Stimulated activated CD4-positive, alpha-beta T cell treated with anti-CD3 and anti-CD28 coated beads, Interleukin-2, amount 100 ng/mL, for 4 hours (primary cell): Measurements from ENCODE around the gene PROK1.
"Not testable (repeated sequence)": the region's sequence is repeated elsewhere in the genome, so short reads cannot be mapped to it uniquely, and the experiment has no call there.

Source experiments
- DNase-seq: peaks from one replicate; pipeline ENCODE4 v3.0.0-alpha.2; 2020; ENCODE audit warnings: low read depth

The PROK1 gene

GRCh38 chr1:110433803-110434202, 17.1 kb upstream of the PROK1 start:
- no peak for DNase-seq

DNA sequence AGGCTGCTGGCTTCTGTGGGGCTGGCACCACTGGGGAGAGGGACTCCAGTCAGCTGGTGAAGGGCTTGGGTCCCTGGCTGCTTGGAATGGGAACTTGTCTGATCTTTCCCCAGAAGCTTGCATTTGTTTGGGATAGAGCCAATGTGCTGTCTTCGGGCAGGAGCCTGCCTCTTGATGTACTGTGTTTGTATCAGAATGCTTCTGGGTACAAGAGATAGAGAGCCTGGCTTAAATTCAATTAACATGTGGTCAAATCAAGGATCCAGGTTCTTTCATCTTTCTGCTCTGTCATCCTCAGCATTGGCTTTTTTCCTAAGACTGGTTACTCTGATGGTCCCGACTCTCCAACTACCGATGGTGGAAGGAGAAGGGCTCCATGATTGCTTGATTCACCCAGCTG, 16.0 kb upstream of the PROK1 start:
- no peak for DNase-seq

GRCh38 chr1:110436635-110437034, 14.3 kb upstream of the PROK1 start:
- no peak for DNase-seq

- not testable (repeated sequence) for DNase-seq
These were observed 13.2 kb upstream of the PROK1 start for GRCh38 chr1:110437645-110438299.

DNA sequence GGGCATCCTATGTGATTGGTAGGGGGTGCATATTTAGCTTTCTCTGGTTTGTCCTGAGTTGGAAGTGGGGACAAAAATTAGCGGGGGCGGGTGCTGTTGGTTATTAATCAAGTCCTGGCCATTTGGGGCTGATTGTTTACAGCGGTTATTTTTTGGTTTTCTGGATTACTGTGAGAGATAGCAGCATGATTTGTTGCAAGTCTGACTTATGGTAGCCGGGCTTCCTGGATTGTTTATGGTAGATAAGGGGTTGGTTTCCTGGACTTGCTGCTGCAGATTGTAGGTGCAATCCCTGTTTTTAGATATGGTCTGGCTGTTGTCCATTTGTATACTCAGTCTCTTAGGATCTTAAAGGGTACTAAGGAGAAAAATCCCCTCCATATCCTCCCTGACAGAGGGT, 12.1 kb upstream of the PROK1 start:
- no peak for DNase-seq

DNA sequence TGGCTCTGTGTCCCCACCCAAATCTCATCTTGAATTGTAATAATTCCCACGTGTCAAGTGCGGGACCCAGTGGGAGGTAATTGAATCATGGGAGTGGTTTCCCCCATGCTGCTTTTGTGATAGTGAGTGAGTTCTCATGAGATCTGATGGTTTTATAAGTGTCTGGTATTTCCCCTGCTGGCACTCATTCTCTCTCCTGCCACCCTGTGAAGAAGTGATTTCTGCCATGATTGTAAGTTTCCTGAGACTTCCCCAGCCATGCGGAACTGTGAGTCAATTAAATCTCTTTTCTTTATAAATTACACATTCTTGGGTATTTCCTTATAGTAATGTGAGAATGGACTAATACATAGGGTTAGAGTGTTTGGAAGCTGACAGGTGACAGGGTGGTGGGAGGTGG, 11.1 kb upstream of the PROK1 start:
- not testable (repeated sequence) for DNase-seq

DNA sequence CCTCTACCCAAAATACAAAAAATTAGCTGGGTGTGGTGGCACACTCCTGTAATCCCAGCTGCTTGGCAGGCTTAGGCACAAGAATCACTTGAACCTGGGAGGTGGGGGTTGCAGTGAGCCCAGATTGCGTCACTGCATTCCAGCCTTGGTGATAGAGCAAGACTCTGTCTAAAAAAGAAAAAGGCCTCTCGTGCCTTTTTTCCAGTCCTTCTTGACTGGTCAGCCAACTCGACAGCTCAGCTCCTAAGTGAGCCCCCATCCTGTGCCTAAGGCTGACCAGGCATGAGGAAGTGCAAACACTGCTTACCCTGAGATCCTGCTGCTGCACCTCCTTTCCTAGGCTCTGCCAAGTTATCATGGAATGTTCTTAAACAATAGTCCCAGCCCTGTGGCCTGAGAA, 10.1 kb upstream of the PROK1 start:
- no peak for DNase-seq

- no peak for DNase-seq
These were observed 9.1 kb upstream of the PROK1 start for GRCh38 chr1:110441888-110442287.

DNA sequence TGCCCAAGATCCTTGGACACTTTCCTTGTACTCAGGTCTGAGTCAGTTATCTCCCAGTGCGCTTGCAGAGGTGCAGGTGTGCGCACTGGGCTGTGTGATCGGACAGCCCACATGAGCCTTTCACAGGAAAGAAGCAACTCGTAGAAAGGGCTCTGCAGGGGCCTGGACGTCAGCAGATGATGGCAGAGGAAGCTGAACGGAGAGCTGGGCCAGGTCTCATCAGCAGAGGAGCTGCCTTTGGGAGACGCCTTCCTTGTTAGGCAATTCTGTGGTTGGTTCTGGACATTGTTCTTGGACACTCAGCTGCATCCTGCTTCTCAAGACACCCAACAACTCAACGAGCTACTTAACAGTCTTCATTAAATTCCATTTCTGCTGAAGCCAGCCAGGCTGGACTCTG, 7.5 kb upstream of the PROK1 start:
- no peak for DNase-seq

DNA sequence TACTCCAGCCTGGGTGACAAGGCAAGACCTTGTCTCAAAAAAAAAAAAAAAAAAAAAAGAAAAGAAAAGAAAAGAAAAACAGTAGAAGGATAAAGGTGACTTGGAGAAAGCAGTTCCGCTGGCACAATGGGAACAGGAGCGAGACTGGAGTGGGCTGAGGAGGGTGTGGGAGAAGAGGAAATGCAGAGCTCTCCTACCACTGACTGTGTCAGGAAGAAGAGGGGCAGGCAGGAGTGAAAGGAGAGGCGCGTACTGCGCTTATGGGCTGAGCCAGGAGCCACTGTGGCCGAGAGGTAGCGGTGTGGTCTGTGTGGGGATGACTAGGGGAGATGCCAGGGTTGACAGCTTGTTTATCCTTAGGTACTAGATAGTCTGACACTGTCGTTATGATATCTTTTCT, 6.4 kb upstream of the PROK1 start:
- no peak for DNase-seq

DNA sequence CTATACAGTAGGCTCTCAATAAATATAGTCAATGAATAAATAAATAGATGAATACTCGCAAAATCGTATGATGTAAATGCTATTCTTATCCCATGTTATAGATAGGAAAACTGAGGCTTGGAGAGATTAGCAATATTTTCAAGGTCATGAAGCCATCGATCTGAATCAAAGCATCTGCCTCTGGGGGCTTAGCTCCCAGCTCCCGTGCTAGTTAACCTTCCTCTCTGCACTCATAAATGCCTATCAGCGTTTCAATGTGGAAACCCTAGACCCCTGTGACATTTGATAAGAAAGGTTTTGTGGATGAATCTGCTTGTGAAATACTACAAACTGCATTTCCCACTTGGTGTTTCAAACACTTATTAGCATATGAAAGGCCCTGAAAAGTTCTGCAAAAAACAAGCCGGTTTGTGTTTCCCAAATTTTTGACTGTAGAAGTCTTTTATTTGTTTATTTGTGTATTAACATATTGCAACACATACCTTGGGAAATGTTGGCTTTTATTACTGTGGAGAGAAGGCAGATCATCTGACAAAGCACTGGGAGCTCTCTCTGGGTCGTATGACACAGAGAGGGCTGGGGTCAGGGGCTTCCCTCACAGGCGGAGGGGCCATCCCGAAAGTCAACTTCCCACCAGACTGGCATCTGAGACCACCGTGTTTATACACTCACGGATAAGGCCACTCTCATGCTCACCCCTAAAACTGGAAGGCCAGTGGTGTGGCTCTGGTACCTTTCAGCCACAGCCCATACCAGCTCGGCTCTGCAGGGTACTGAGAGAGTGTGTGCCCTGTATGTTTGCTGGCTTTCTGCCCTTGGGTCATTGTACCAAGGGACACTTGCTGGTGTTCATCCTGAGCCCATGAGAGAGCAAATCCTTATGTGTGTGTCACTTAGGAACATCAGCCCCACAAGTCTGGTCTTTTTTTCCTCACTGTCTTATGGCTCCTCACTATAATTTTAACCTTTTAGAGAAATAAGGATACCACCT, 993 bp upstream of the PROK1 start:
- no peak for DNase-seq

GRCh38 chr1:110452330-110452729, 1.4 kb downstream of the PROK1 start:
- no peak for DNase-seq

GRCh38 chr1:110453829-110454228, 2.9 kb downstream of the PROK1 start:
- no peak for DNase-seq

- DNase-seq, result no peak
These were observed 3.4 kb downstream of the PROK1 start for GRCh38 chr1:110454328-110454727.

- DNase-seq, result no peak
These were observed 4.2 kb downstream of the PROK1 start for GRCh38 chr1:110455151-110455550.

- DNase-seq, result no peak
These were observed 6.3 kb downstream of the PROK1 start for GRCh38 chr1:110457206-110457605.

DNA sequence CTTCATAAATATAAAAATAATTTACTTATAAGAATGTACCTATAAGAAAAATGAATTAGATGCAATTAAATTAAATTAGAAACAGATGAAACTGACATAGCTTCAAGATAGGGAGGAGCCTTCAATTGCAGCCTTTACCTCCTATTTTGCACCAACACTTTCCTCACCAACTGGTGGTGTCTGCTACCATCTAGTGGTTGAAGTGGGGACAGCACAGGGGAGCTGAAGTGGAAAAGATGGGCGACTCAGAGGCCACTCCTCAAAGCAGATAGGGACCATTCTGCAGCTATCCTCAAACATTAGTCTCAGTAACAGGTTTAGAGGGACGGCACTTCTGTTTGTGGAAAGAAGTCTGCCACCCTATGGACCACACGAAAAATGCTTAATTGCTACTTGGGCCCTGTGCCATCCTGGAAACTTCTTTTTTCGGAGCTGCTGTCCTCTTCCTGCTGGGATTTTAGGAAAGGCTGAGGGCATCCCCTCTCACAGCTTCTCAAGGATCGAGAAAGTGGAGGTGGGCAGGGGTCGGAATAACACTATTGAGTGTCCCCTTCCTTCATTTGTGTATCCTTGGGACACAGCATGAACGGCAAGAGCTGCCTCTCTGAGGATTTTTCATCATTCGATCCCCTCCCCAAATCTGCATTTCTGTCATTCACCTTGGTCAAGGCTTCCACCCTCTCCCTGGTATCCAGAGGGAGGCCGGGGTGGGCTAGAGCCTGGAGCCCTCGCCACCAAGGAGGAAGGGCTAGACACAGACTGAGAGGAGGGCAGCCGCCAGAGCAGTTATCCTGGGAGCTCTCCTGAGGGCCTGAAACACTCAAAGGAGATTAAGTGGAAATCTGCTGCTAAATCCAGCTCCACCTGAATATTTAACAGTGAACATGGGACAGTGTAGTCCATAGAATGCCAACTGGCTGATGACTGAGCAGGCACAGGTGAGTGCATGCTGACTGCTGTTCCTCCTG, 9.6 kb downstream of the PROK1 start:
- DNase-seq, result peak; percentile 76

GRCh38 chr1:110462093-110462492, 11.1 kb downstream of the PROK1 start:
- no peak for DNase-seq

- DNase-seq, result no peak
These were observed 12.0 kb downstream of the PROK1 start for GRCh38 chr1:110462964-110463363.

DNA sequence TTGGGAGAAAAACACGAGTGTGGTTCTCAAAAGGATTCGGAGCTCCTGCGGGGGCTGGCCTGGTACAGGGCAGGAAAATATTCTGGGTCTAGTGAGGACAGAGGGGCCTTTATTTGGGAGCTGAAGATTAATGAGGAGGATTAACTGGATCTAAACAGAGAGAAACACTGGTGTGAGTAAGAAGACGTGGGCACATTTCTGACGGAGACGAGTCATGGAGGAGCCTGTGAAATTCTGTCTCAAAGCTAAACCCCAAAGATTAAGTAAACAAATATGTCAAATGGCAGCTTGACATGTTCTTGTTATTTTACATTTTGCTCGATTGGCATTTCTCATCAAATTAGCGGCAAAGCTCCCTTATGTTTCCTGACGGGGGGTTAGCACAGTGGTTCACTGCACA, 12.8 kb downstream of the PROK1 start:
- DNase-seq, result no peak

GRCh38 chr1:110464340-110464739, 13.4 kb downstream of the PROK1 start:
- DNase-seq, result no peak
